Heart left ventricle (tissue), 13 donors: ENCODE results near the gene NTRK2.

Source experiments
- CTCF ChIP-seq, 12 donors: fragments of 200-600 bp; sonication (generic) in 4 of 12; IDR thresholded peaks; one replicate each; pipeline versions ENCODE4 v1.5.0 to v1.8.0; 2018 to 2022; ENCODE audit warnings: antibody characterized with exemption in 12 of 12, mild to moderate bottlenecking in 5 of 12
- POLR2A ChIP-seq, 2 donors: fragments of 450-650 bp; IDR thresholded peaks; one replicate each; pipeline ENCODE4 v1.6.1; 2017; ENCODE audit warnings: antibody characterized with exemption in 2 of 2, mild to moderate bottlenecking in 2 of 2, moderate library complexity in 2 of 2
- donor health status: ischemic (EF 13 %, LVEDD 7.1; RV severe dilation, severe dysfunction).
- donor health status: DM: no; HTN: yes; CAD: no.
- donor health status: DM: no; HTN: no; CAD: no.
- donor health status: ischemic (EF 25% LVEDD 6.9; RV normal size, moderate dysfunction).
- donor health status: ischemic (EF 25% LVEDD 5.7; RV mildly dilated, moderate dysfunction).
- donor health status: ischemic (EF 35%, LVEDD 5.7; RV mildly dilated, moderate dysfunction).
- donor health status: nonischemic (EF 11% LVEDD 7.7; RV severe dilation, severe dysfunction).
- donor health status: DM: yes; HTN: yes; CAD: no.
- donor health status: PGD.
- donor health status: ischemic (EF 29% LVEDD 5.4; RV normal size, mild dysfunction).
- donor health status: nonischemic (EF 23%, LVEDD 6.1; RV moderate dilation, normal function).

DNA sequence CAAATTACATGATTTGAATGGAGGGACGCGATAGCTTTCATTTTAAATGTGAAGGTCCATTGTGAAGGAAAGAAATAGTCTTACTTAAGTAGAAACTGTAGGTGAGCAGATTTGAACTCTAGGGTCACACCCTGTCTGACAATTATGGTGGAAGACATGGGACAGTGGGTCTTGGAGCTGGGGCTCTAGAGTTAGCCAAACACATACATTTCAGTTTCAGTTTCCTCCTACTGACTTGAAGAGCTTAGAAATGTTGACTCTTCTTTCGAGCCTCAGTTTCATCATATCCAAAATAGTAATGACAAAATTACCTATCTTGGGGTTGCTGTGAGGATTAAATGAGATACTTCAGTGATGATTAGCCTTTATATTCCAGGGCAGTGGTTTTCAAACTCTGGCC, 314.2 kb downstream of the NTRK2 start:
- TF ChIP-seq CTCF (IDR thresholded peaks at IDR 0.05): no peak
- no peak for TF ChIP-seq POLR2A (IDR thresholded peaks at IDR 0.05)
